LoVo (cell line): ENCODE data around the gene CEP192.
"Not testable (repeated sequence)": the region's sequence is repeated elsewhere in the genome, so short reads cannot be mapped to it uniquely, and the experiment has no call there.

Source experiments
- DNase-seq: peaks from one replicate; pipeline ENCODE4 v3.0.0-alpha.2; 2016; ENCODE audit warnings: low spot score

Gene CEP192

GRCh38 chr18:12990967-12991820 lies at the start of gene CEP192:
CEP192 (plus strand) TSS chr18:12991362; CDS start chr18:12999425, 8,063 bp downstream.
- peak; percentile 99 for DNase-seq

- no peak for DNase-seq
Observed at GRCh38 chr18:12943215-12943614, 47.9 kb upstream of the CEP192 start.

- DNase-seq: no peak
Observed at GRCh38 chr18:12944709-12945108, 46.5 kb upstream of the CEP192 start.

GRCh38 chr18:12946549-12947284 lies 44.4 kb upstream of the CEP192 start:
- DNase-seq: peak; percentile 57

- peak; percentile 96 for DNase-seq
Observed at GRCh38 chr18:12947285-12948049, 43.7 kb upstream of the CEP192 start, which contains the start of gene SEH1L. SEH1L (plus strand) TSS chr18:12948011; CDS start chr18:12948122, 111 bp downstream.

- peak; percentile 89 for DNase-seq
Observed at GRCh38 chr18:12948050-12948804, 42.9 kb upstream of the CEP192 start.

- no peak for DNase-seq
Observed at GRCh38 chr18:12958478-12958877, 32.7 kb upstream of the CEP192 start.

GRCh38 chr18:12960395-12960794 lies 30.8 kb upstream of the CEP192 start:
- DNase-seq: no peak

GRCh38 chr18:12960853-12961397 lies 30.2 kb upstream of the CEP192 start:
- DNase-seq: no peak

- DNase-seq: no peak
Observed at GRCh38 chr18:12963069-12963468, 28.1 kb upstream of the CEP192 start.

GRCh38 chr18:12968115-12968514 lies 23.0 kb upstream of the CEP192 start:
- DNase-seq: no peak

GRCh38 chr18:12968619-12969018 lies 22.5 kb upstream of the CEP192 start:
- no peak for DNase-seq

GRCh38 chr18:12973562-12974213 lies 17.5 kb upstream of the CEP192 start:
- DNase-seq: no peak

GRCh38 chr18:12975488-12975887 lies 15.7 kb upstream of the CEP192 start:
- no peak for DNase-seq

GRCh38 chr18:12976305-12976704 lies 14.9 kb upstream of the CEP192 start:
- DNase-seq: no peak

GRCh38 chr18:12980065-12980464 lies 11.1 kb upstream of the CEP192 start:
- DNase-seq: not testable (repeated sequence)

- DNase-seq: no peak
Observed at GRCh38 chr18:12989397-12990122, 1.6 kb upstream of the CEP192 start.

- DNase-seq: no peak
Observed at GRCh38 chr18:12990123-12990475, 1.1 kb upstream of the CEP192 start.

GRCh38 chr18:12990641-12990966 lies 558 bp upstream of the CEP192 start:
- no peak for DNase-seq

- DNase-seq: no peak
Observed at GRCh38 chr18:12991821-12992179, 638 bp downstream of the CEP192 start.
